ENCODE data around the gene RIC8A.
A peak's percentile ranks its signal among the peaks of the same experiment; 100 is the strongest.
"Not testable (repeated sequence)": the region's sequence is repeated elsewhere in the genome, so short reads cannot be mapped to it uniquely, and the experiment has no call there.

The RIC8A gene

GRCh38 chr11:207208-207862 lies at the start of gene RIC8A, which contains the start of gene BET1L:
TSS of gene RIC8A (plus strand) at chr11:207708. CDS start at chr11:208855, 1,147 bp downstream.
TSS of gene BET1L (minus strand) at chr11:207399. CDS start at chr11:207321, 78 bp downstream.
- peak; percentile 99 for DNase-seq

GRCh38 chr11:180242-180641 lies 27.3 kb upstream of the RIC8A start:
- DNase-seq = not testable (repeated sequence)

DNA sequence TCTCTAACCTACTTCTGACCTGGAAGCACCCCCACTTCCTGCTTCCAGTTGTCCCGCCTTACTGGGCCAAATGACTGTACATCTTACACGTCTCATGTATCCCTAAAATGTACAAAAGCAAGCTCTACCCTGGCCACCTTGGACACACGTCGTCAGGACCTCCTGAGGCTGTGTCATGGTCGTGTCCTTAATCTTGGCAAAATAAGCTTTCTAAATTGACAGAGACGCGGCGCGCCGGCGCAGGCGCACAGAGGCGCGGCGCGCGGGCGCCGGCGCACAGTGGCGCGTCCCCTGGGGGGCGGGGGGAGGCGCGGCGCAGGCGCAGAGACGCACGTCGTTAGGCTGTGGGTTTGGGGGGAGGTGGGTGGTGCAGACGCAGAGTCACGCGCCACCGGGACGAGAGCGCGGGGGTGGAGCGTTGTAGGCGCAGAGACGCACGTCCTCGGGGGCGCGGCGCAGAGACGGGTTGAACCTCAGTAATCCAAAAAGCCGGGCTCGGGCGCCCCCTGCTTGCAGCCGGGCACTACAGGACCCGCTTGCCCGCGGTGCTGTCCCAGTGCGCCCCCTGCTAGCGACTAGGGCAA lies 18.2 kb upstream of the RIC8A start:
- DNase-seq = peak; percentile 19

GRCh38 chr11:189843-190311 lies 17.6 kb upstream of the RIC8A start:
- peak; percentile 37 for DNase-seq

- peak; percentile 16 for DNase-seq
Measured at GRCh38 chr11:190546-190945, 17.0 kb upstream of the RIC8A start.

DNA sequence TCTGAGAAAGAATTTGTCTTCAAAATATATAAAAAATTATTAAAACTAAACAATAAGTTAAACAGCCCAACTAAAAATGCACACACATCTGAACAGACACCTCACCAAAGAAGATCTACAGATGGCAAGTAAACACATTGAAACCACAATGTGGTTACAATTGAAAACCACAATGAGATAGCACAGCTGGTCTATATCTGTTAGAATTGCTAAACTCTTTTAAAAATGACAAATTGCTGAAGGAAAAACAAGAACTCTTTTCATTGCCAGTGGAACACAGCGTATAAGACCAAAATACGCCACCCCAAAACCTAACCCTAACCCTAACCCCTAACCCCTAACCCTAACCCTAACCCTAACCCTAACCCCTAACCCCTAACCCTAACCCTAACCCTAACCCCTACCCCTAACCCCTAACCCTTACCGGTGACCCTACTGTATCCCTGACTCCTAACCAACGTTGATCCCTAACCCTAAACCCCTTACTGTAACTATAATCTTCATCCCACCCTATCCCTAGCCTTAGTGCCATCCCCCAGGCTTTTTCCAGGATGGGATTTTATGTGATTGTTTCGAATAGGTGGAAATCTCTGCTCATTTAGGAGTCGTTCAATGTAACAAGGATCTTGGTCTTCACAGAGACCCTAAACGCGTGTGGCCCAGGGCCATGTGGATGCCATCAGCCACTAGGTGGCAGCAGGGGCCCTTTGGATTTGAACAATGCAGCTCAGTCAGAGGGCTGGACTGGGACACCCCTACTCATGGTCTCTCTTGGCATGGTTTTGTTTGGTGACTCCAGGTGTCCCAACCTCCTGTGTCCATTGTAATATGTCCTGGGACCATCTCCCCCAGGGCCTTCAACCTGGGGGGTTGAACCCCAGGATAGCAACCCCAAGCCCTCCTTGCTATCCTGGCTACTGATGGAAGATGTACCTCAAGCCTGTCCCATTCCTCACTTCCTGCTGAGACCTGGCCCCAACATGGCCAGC lies 15.7 kb upstream of the RIC8A start:
- peak; percentile 76 for DNase-seq

DNA sequence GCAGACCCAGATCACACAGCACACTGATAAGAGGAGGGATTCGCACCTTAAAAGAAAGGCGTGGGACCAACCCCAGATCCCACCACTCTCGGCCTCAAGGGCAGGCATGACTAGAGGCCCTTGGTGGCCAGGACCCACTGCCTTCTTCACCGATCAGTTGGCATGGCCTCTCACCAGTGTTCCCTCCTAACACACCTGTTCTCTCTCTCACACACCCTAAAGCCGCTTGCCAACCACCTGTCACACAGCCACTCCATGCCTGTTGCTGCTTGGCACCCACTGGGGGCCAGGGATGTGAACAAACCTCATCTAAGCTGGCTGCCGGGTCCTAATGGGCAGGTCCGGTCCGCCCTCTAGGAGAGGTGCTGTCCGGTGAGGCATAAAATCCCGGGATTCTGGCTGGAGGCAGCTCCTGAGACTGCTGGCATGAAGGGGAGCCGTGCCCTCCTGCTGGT lies 14.8 kb upstream of the RIC8A start, which contains the start of gene SCGB1C1:
SCGB1C1 (plus strand) TSS at position 405 of the 455 bp plus-strand sequence; CDS start at position 427, 22 bp downstream.
- not testable (repeated sequence) for DNase-seq

GRCh38 chr11:193481-193880 lies 14.0 kb upstream of the RIC8A start:
- DNase-seq = peak; percentile 12

GRCh38 chr11:196786-197731 lies 10.4 kb upstream of the RIC8A start:
- no peak for DNase-seq

DNA sequence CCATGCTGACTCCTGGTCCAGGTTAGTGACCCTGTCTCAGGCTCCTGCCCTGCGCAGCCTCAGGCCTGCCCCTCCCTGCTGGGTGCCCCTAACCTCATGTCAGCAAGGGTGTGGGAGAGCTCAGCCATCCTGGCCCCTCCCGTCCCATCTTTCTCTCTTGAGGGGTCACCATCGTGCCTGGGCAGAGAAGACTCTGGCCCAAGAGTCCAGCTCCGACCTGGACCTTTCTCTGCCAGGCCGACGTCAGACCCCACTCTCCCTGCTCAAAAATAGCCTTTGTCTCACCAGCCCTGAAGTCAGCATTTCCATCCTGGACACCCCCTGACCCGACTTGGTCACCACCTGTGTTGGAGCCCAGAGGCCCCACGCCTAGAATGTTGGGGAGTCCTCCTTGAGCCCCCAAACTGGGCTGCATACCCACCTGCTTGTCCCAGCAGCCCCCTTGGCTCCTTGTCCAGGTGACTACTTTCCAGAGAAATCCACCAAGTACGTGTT lies 9.7 kb upstream of the RIC8A start:
- peak; percentile 17 for DNase-seq

DNA sequence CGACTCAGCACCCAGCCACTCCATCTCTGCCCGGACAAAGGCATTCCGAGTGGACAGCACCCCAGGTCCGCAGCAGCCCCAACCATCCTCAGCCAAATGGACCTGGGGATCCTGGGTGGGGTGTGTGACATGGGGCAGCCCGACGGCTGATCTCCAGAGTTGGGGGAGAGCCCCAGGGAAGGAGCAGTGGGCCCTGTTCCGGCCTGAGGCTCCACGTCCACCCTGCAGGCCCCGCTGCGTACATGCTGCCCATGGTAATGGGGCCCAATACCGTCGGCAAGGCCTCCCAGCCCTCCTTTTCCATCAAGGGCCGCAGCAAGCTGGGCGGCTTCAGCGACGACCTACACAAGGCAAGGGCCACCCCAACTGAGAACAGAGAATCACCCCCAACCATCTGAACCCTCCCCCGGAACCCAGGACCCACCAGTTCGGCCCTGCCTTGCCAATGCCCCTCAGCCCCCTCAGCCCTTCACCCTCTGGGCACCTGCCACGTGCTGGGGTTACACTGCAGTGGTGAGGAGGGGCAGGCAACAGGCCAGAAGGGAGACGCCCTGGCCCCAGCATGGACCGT lies 9.2 kb upstream of the RIC8A start:
- peak; percentile 15 for DNase-seq

DNA sequence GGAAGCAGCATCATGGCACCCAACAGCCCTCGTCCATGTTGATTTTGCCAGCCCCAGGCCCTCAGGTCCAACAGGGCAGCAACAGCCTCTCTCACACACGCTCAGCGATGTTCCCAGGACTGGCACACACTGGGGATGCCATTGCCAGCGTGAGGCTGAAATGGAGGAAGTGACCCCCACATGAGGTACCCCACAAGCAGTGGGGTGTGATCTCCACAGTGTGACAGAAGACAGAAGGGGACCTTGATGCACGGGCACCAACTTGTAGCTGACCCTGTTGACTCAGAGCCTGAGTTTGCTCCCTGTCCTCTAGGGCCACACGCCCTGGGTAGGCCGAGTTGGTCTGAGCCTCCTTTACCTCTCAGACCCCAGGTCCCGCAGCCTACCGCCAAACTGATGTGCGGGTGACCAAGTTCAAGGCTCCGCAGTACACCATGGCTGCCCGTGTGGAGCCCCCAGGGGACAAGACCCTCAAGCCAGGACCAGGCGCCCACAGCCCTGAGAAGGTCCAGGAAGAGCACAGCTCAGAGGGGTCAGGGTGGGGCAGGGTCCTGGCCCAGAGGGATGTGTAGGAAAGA lies 8.4 kb upstream of the RIC8A start:
- DNase-seq = peak; percentile 14

GRCh38 chr11:199782-200181 lies 7.7 kb upstream of the RIC8A start:
- DNase-seq = no peak

DNA sequence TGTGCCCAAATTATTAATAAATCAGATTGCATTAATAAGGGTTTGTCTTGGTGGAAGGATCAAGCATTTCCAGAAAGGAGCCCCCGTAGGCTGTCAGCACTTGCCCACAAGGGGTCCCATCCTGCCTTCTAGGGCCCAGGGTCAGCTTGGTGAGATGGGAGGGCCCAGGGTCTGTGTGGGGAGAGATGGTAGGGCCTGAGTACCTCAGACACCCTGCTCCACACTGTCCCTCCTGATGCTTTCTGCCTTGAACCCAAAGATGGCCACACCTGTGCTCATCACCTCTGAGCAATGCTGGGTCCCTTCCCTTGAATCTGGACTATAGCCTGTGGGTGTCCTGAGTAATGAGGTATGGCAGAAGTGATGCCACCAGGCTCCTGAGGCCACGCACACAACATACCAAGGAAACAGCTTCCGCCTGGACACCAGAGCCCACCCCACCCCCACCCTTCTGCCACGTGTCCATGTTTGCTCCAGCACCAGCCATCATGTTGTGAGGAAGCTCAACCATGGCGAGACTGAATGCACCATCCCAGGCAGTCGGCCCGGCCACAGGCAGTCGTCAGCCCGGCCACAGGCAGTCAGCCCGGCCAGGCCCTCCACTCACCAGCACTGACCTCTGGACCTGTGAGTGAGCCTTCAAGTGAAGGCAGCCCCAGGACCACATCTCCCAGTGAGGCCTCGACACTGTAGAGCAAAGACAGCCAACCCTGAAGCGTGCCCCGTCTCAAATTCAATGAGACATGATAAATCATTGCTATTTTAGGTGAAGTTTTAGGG lies 7.1 kb upstream of the RIC8A start:
- DNase-seq = no peak

GRCh38 chr11:201966-202365 lies 5.5 kb upstream of the RIC8A start:
- no peak for DNase-seq

GRCh38 chr11:202490-202889 lies 5.0 kb upstream of the RIC8A start:
- DNase-seq = no peak

GRCh38 chr11:203056-203944 lies 4.2 kb upstream of the RIC8A start:
- no peak for DNase-seq

DNA sequence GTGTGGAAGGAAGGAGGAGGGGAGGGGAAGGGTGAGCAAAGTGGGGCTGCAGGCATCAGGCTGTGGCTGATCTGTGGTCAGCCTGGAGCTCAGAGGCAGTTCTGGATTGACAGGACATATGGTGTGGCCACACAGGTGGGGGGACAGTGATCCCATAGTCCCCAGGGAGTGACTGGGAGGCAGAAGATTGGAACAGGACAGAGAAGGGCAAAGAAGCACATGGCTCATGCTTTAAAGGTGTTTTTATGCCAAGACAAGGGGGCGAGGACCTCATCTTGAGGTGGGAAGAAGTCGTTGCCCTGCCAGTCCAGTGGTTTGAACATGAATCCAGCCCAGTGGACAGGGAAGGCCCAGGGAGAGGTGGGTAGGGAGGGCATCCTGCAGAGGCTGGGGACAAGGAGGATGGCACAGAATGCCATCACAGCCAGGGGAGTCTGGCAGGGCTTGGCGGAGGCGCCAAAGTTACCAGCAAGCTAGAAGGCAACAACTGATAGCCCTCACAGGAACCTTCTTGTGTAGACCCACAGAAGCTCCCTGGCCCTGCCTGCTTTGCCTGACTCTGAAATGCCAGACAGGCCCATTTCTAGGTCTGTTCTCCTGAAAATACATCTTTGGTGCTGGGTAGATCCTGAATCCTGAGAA lies 3.4 kb upstream of the RIC8A start:
- DNase-seq = no peak
